Left lobe of liver (tissue), 2 donors: Measurements from ENCODE around the gene SPI1. TPM values are rescaled to one million over a fixed set of nuclear protein-coding genes. Genes with fewer than 3 reads are reported as not detected.

Source experiments
- ATAC-seq: fragments of 200-7000 bp; cut with Tn5 transposase; one replicate; pipeline ENCODE4 v1.9.1; 2020; ENCODE audit warnings: mild to moderate bottlenecking, moderate library complexity
- DNase-seq: peaks from one replicate; pipeline ENCODE4 v3.0.0-alpha.2; 2020; ENCODE audit warnings: low spot score
- total RNA-seq: library from RNA; stranded (reverse); gene quantifications from one replicate; pipeline ENCODE4 v1.2.1, GENCODE V29; 2021
- donor health status: DM: no; HTN: no; CAD: no; lungs with moderate emphysema.
- donor health status: DM: no; HTN: yes; CAD: no.

Gene SPI1
- total RNA-seq, 1 donor from 2014 or later: 10.9 TPM

GRCh38 chr11:47360341-47360740 lies 18.0 kb downstream of the SPI1 start:
- no peak for ATAC-seq
- no peak for DNase-seq

- ATAC-seq: no peak
Observed at GRCh38 chr11:47359586-47359985, 18.8 kb downstream of the SPI1 start.

DNA sequence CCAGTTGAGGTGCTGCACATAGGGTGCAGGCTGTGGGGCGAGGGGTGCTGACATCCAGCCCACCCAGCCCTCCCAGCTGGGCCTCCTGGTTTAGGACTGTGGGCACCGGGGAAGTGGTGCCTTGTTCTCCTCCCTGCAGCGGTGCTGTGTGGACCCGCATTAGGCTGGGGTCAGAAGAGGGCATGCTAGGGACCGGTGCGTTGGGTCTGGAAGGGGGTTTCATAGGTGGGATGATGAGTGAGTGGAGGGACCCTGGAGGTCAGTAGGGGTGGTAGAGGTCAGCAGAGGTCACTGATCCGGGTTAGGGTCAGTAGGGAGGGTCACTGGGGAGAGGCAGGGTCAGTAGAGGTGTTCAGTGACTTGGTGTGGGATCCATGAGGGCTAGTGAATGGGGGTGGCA lies 19.2 kb downstream of the SPI1 start:
- DNase-seq (no peak), ATAC-seq (no peak)

More at GRCh38 chr11:47359586-47359985, 18.8 kb downstream of the SPI1 start:
- DNase-seq: no peak

DNA sequence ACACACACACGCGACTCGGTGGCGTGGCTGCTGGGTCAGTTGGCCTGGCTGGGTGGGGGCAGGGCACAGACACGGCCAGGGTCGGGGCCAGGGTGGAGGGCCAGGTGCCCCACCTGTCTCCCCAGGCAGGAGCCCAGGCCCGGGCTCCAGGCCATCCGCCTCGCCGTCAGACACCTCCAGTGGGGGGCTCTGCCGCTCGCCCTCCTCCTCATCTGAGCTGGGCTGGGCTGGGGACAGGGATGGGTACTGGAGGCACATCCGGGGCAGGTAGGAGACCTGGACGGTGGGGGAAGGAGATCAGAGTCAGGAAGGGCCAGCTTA lies 19.7 kb downstream of the SPI1 start:
- DNase-seq: no peak

GRCh38 chr11:47357985-47358730 lies 20.2 kb downstream of the SPI1 start:
- no peak for ATAC-seq

More for the DNA sequence above, 19.7 kb downstream of the SPI1 start:
- no peak for ATAC-seq

DNA sequence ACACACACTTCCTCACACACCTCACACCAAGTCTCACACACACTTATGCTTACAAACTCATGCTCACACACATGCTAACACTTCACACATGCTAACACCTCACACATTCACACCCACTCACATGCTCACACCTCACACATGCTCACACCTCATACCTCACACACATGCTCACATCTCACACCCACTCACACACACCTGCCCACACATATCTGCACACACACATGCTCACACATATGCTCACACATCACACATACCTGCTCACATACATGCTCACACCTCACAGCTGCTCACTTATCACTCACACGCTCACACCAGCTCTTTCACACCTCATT lies 21.4 kb downstream of the SPI1 start:
- no peak for ATAC-seq
- DNase-seq: no peak

More at GRCh38 chr11:47357985-47358730, 20.2 kb downstream of the SPI1 start:
- no peak for DNase-seq

- no peak for ATAC-seq
- DNase-seq: no peak
Observed at GRCh38 chr11:47356129-47356997, 22.0 kb downstream of the SPI1 start.

GRCh38 chr11:47355283-47356128 lies 22.8 kb downstream of the SPI1 start:
- ATAC-seq (peak; percentile 97), DNase-seq (peak; percentile 95)

- DNase-seq (no peak), ATAC-seq (peak; percentile 64)
Observed at GRCh38 chr11:47354913-47355282, 23.4 kb downstream of the SPI1 start.

DNA sequence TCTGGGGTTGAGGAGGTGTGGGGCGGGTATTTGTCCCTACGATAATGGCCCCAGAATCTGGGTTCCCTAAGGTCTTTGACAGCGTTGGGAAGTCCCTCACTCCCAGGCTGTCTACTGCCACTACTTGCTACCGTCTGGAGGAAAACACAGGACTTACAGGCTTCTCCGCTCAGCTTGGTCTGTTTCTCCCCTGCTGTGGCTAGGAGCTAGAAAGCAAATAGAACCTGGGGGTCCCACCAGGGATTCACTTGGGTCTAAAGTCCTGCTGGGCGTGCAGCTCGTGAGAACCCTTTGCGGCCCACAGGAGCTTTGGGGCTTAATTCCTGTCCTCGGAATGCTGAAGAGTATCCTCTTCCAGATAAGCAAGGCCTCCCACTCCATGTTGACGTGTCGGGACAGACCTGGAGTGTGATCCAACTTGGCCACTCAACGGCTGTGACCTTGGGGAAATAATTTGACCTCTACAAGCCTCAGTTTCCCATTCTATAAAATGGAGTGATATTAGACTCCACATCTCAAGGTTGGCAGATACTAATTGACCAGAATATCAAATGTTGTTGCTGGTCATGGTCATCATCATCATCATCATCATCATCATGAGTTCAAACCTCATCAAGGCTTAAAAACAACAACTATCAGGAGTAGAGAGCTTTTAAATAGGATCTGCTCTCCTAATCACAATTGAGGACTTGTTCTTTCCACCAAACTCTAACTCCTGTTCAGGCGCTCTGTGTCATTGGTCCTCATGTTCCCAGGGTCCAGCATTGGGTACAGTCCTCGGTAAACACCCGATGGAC lies 24.2 kb downstream of the SPI1 start:
- no peak for ATAC-seq

DNA sequence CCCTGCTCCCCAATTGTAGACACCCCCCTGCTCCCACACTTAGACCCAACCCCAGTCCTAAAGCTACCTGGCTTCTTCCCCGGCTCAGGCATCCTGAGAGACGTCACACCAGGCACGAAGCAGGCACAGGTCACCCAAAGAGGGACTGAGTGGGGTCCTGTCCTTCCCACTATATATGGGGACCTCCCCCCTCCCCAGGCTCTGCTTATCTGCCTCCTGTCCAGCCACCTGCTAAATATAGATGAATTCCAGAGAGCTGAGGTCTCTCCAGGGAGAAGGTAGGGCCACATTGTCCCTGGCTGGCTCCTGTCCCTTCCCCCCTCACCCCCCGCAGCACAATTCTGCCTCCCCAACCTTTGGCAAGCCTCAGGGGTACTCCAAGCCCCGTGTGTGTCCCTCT lies 25.8 kb downstream of the SPI1 start, which contains the start of gene MYBPC3:
TSS of gene MYBPC3 (minus strand) at position 147 of the 400 bp plus-strand sequence. CDS start at position 92, 55 bp downstream.
- DNase-seq (no peak), ATAC-seq (no peak)

More for the DNA sequence above, 24.2 kb downstream of the SPI1 start:
- DNase-seq: no peak

GRCh38 chr11:47351156-47352126 lies 26.9 kb downstream of the SPI1 start:
- ATAC-seq (no peak), DNase-seq (no peak)

GRCh38 chr11:47350315-47350714 lies 28.0 kb downstream of the SPI1 start:
- ATAC-seq (no peak), DNase-seq (no peak)

DNA sequence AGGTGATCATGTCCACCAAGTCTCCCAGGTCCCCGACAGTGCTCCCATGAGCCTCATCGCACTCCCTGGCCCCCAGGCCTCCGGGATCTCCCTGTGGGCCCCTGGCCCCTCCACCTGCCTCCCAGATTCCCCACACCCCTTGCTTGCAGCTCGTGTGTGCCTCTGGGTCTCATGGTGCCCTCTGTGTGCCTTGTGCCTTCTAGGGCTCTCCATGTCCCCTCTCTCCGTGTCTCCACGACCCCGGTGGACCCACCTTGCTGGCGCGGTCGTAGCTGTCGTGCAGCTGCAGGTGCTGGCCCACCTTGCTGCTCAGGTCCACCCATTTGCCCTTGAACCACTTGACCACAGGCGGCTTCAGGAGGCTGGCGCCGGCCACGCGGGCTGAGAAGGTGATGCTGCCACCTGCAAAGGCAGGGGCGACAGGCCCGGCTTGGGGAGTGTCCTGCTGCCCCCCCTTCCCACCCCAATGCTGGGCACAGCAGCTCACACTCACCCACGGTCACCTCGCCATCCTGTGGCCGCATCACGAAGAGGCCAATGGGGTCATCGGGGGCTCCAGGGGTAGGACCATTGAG lies 28.7 kb downstream of the SPI1 start:
- ATAC-seq (no peak), DNase-seq (no peak)

DNA sequence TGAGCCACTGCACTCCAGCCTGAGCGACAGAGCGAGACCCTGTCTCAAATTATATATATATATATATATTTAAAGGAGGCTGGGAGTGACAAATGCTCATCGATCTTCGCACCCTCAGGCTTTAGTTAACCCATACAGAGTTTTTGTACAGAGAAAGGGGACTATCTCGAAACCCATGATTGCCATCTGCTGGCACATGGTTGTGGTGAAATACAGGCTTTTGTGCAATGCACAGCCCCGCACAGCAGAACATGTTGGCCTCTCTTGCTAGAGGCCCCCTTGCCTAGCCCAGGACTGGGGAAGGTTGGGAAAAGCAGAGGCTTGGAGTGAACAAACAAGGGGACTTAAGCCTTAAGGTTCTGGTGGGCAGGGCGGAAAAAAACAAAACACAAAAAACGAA lies 29.5 kb downstream of the SPI1 start:
- DNase-seq (no peak), ATAC-seq (peak; percentile 69)

- no peak for ATAC-seq
- DNase-seq: no peak
Observed at GRCh38 chr11:47348131-47348802, 30.1 kb downstream of the SPI1 start.

DNA sequence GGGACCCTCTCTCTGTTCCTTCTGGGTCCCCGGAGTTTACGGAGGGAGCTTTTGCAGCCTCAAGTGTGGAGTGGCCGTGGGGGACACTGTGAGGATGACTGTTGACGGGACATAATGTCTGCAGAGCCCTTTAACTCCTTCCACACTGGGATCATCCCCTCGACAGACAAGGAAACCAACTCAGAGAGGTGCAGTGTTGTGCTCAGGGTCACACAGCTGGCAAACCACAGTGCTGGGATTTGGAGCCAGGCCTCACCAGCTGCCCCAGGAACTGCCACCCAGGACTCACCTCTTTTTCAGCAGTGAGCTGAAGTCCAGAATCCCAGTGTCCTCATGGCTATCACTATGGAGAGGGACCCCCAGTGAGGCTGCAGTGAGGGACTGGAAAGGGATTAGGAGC lies 31.2 kb downstream of the SPI1 start:
- ATAC-seq (no peak), DNase-seq (no peak)

- no peak for DNase-seq
- no peak for ATAC-seq
Observed at GRCh38 chr11:47345890-47346563, 32.3 kb downstream of the SPI1 start.
